ENCODE measurements around the gene UBE3D.

DNA sequence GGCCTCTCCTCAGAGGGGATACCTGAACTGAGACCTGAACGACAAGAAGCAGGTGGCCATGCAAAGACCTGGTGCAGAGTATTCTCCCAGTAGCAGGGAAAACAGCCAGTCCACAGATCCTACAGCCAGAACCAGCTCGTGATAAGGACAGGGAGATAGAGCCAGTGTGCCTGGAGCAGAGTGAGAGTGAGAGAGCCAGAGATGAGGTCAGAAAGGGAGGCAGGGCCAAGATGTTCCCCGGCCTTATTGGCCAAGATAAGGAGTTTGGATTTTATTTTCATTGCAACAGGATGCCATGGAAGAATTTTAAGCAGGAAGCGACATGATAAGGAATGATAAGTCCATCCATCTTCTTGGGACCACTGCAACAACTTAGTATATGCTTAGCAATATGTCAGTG, 111.8 kb downstream of the UBE3D start:
- TF ChIP-seq JUN (IDR thresholded peaks at IDR 0.05) (no peak), ZNF302 (CRISPR knock-in tag; IDR thresholded peaks at IDR 0.05) (no peak), JUNB (IDR thresholded peaks at IDR 0.05) (no peak), CHD2 (IDR thresholded peaks at IDR 0.05; ENCODE audit: low read length, partially characterized antibody) (no peak), RCOR1 (IDR thresholded peaks at IDR 0.05; ENCODE audit: low read depth, low read length) (no peak)
- TF ChIP-seq, protein P1, sequence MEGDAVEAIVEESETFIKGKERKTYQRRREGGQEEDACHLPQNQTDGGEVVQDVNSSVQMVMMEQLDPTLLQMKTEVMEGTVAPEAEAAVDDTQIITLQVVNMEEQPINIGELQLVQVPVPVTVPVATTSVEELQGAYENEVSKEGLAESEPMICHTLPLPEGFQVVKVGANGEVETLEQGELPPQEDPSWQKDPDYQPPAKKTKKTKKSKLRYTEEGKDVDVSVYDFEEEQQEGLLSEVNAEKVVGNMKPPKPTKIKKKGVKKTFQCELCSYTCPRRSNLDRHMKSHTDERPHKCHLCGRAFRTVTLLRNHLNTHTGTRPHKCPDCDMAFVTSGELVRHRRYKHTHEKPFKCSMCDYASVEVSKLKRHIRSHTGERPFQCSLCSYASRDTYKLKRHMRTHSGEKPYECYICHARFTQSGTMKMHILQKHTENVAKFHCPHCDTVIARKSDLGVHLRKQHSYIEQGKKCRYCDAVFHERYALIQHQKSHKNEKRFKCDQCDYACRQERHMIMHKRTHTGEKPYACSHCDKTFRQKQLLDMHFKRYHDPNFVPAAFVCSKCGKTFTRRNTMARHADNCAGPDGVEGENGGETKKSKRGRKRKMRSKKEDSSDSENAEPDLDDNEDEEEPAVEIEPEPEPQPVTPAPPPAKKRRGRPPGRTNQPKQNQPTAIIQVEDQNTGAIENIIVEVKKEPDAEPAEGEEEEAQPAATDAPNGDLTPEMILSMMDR (IDR thresholded peaks at IDR 0.05) = no peak

Data from A549 (cell line).